Measurements from ENCODE around the gene ATRAID. TPM values are rescaled to one million over a fixed set of nuclear protein-coding genes. Genes with fewer than 3 reads are reported as not detected.
A peak's percentile ranks its signal among the peaks of the same experiment; 100 is the strongest.

ATRAID gene
- polyA plus RNA-seq, 6 donors from 2014 or later, result 296 to 424 (median 357) TPM

DNA sequence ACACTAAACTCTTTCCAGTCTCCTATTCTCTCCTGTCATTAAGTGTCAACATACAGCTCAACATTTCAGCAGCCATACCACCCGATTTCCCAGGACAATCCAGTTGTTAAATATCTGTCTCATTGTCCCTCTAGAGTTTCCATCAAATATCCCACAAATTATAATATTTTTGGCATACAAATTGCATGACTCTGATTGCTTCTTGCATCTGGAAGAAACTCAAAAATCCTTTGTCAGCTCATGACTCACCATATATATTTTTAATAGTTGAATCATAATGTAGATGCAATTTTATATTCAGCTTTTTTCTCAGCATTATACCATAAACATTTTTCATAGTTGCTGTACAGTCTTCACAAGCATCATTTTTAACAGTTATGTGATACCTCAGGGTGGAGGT lies 43.8 kb downstream of the ATRAID start:
- Mint-ChIP-seq H3K36me3 (peaks cover 0 to under 1% of the 10 kb centered on the region in 2 donors), H3K4me3 (no peak overlapping the region), H3K4me1 (peaks cover 0 to under 1% (median 0%) of the 10 kb centered on the region in 3 donors), H3K9me3 (no peaks in the 10 kb centered on the region), H3K27me3 (peaks cover 34 to 78% (median 75%) of the 10 kb centered on the region in 3 donors), H3K27ac (no peak overlapping the region)
- DNase-seq (no peak), ATAC-seq (ENCODE audit: low read depth in 2 of 2) (no peak)

DNA sequence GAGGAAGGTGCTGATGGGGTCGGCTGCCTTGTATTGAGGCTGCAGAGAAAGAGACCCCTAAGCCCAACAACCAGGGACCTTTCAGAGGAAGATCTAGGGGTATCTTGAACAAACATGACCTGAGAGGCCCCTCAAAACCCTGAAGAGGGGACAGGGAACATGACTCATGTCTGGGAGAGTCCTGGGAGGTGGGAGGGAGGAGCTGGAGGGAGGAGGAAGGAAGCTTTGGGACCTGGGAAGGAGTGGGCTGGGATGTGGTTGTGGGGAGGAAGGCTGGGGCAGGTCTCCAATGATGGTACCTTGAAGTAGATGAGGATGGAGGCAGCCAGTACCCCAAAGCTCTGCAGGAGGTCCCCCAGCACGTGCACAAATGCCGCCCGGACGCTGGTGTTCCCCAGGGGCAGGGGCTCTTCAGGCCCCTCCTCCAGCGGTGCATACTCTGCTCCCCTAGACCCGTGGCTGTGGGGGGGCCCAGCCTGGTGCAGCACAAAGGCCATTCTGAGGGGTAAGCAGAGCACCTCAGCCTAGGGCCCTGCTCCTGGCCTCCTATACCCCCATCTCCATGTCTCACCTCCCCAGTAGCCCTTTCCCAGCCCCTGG lies 45.1 kb downstream of the ATRAID start:
- H3K36me3 Mint-ChIP-seq, result peaks cover 0 to 14% of the 10 kb centered on the region in 2 donors
- peaks cover 40 to 78% (median 75%) of the 10 kb centered on the region in 3 donors for H3K27me3 Mint-ChIP-seq
- H3K27ac Mint-ChIP-seq, result peak overlapping the region in 1 of 6 donors; percentile 9
- H3K4me3 Mint-ChIP-seq, result no peak overlapping the region
- no peak for DNase-seq
- H3K9me3 Mint-ChIP-seq, result no peaks in the 10 kb centered on the region
- ATAC-seq (ENCODE audit: low read depth in 2 of 2), result no peak
- H3K4me1 Mint-ChIP-seq, result peaks cover 11% of the 10 kb centered on the region in 3 donors

DNA sequence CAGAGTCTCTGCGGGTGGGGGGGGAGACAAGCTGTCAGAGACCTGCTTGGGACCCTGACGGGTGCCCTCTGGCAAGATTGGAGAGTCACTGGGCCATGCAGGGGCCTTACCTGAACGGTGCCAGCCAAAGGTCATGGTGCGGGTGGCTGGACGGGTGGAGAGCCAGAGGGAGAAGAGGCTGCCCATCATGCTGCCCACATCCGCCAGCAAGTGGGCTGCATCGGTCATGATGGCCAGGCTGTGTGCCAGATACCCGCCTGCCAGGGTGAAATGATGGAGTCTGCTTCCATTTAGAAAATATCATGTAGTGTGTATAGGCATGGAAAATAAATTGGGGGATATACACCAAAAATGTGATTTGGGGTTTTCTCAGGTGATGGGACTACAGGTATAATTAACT lies 46.2 kb downstream of the ATRAID start:
- DNase-seq (no peak), ATAC-seq (ENCODE audit: low read depth in 2 of 2) (no peak)
- Mint-ChIP-seq H3K9me3 (no peaks in the 10 kb centered on the region), H3K27me3 (peaks cover 40 to 82% (median 75%) of the 10 kb centered on the region in 3 donors), H3K4me1 (peaks cover 11 to 13% (median 12%) of the 10 kb centered on the region in 3 donors), H3K36me3 (peaks cover 0 to 15% of the 10 kb centered on the region in 2 donors), H3K4me3 (no peak overlapping the region), H3K27ac (peak overlapping the region in 1 of 6 donors; percentile 73)

DNA sequence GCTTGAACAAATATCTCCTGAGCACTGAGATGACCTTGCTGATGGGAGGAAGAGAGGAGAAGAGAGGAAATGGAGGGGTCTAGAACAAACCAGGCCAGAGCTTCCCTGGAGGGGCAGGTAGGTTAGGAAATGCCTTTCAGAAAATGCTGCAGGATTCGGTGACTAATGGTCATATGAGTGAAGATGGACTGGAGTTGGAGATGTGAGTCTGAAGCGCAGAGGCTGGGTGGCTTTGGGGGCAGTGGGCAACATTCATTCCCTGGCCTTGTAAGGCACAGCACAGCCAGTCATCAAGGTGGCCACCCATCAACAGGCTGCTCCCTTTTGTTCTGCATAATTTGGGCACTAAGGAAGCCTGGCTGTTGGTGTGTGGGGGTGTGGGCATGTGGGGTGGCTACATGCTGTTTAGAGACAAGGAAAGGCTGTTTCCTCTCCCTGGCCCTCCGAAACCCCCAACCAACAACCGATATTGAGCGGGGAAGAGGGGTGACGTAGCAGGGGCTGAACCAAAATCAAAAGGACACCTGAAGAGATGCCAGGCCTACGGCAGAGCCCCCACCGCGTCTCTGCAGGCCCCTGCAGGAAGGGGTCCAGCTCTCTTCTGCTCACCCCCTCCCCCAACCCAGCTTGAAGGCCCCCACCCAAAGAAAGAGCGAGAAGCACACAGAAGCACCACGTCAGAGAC lies 49.5 kb downstream of the ATRAID start:
- no peaks in the 10 kb centered on the region for H3K9me3 Mint-ChIP-seq
- peaks cover 56 to 71% (median 68%) of the 10 kb centered on the region in 3 donors for H3K27me3 Mint-ChIP-seq
- peak overlapping the region; percentile 43 to 93 (median 80) for H3K4me3 Mint-ChIP-seq
- peak overlapping the region in 1 of 6 donors; percentile 51 for H3K27ac Mint-ChIP-seq
- DNase-seq (no peak), ATAC-seq (ENCODE audit: low read depth in 2 of 2) (no peak)
- H3K4me1 Mint-ChIP-seq, result peaks cover 26 to 32% (median 27%) of the 10 kb centered on the region in 3 donors
- peaks cover 0 to 15% of the 10 kb centered on the region in 2 donors for H3K36me3 Mint-ChIP-seq

DNA sequence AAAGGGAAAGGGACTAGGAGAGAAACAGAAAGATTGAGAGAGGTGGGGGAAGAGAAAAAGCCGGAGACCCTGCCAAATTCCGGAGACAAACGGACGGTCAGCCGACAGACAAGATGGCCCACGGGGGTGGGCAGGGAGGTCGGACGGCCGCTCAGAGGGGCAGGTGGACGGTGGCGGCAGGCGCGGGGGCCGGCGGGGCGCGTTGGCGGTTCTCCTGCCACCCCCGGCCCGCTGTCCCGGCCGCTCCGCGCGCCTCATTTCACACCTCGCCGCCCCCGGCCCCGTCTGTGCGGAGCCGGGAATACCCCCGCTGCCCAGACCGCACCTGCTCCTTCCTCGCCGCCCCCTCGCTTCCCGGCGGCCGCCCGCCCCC lies 50.1 kb downstream of the ATRAID start:
- H3K4me1 Mint-ChIP-seq, result peaks cover 26 to 32% (median 27%) of the 10 kb centered on the region in 3 donors
- peaks cover 56 to 65% (median 62%) of the 10 kb centered on the region in 3 donors for H3K27me3 Mint-ChIP-seq
- DNase-seq, result peak; percentile 11
- no peak overlapping the region for H3K27ac Mint-ChIP-seq
- no peak for ATAC-seq (ENCODE audit: low read depth in 2 of 2)
- peak overlapping the region; percentile 43 to 93 (median 80) for H3K4me3 Mint-ChIP-seq
- H3K9me3 Mint-ChIP-seq, result no peaks in the 10 kb centered on the region
- H3K36me3 Mint-ChIP-seq, result peaks cover 0 to 15% of the 10 kb centered on the region in 2 donors

DNA sequence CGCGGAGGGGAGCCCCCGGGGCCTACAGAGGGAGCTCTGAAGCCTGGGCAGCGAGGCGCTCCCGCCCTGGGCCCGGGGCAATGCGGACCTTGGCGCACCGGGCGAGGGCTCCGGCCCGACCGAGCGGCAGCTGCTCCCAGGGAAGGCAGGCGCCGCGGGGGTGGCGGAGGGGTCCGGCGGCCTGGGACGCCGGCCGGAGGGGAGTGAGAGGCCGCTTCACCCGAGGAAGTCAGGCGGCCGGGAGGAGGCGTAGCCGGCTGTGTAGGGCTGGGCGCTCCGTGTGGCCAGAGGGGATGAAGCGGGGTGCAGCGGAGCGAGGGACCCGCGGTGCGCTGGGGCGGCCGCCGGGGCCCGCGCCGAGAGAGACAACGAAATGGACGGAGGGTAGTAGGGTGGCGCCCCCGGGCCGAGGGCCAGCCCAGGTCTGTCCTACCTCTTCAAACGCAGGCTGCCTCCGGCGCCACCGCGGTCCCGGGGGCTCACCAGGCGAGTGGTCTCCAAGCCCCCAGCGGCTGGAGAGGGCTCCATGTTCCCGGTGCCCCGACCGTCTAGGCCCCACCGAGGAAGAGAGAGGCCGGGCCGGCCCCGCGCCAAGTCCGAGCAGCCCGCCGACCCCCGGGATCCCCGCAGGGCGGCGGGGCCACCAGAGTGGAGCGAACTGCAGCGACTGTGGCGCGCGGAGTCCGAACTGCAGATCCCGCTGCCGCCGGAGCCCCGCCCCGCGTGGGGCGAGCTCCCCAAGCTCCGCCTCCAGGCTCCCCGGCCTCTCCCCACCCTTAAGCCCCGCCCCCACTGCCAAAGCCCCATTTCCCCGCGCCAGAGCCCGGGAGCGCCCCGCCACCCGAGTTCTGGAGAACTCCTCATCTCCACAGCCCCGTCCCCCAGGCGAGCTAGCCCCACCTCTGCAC lies 50.8 kb downstream of the ATRAID start, which contains the start of gene SLC30A3:
Gene SLC30A3 (minus strand): TSS at position 669 of the 908 bp plus-strand sequence. CDS start 141 bp downstream, at position 528.
- H3K9me3 Mint-ChIP-seq, result no peaks in the 10 kb centered on the region
- peak; percentile 51 for DNase-seq
- peaks cover 52 to 58% (median 55%) of the 10 kb centered on the region in 3 donors for H3K27me3 Mint-ChIP-seq
- peak within 1 kb of the TSS in 3 of 6 donors; percentile 72 to 81 (median 74) for H3K27ac Mint-ChIP-seq
- H3K4me1 Mint-ChIP-seq, result peaks cover 26 to 32% (median 27%) of the 10 kb centered on the region in 3 donors
- H3K4me3 Mint-ChIP-seq, result peak within 1 kb of the TSS; percentile 72 to 96 (median 94)
- peaks cover 0 to 15% of the 10 kb centered on the region in 2 donors for H3K36me3 Mint-ChIP-seq
- ATAC-seq (ENCODE audit: low read depth in 2 of 2), result peak; percentile 37 to 43

DNA sequence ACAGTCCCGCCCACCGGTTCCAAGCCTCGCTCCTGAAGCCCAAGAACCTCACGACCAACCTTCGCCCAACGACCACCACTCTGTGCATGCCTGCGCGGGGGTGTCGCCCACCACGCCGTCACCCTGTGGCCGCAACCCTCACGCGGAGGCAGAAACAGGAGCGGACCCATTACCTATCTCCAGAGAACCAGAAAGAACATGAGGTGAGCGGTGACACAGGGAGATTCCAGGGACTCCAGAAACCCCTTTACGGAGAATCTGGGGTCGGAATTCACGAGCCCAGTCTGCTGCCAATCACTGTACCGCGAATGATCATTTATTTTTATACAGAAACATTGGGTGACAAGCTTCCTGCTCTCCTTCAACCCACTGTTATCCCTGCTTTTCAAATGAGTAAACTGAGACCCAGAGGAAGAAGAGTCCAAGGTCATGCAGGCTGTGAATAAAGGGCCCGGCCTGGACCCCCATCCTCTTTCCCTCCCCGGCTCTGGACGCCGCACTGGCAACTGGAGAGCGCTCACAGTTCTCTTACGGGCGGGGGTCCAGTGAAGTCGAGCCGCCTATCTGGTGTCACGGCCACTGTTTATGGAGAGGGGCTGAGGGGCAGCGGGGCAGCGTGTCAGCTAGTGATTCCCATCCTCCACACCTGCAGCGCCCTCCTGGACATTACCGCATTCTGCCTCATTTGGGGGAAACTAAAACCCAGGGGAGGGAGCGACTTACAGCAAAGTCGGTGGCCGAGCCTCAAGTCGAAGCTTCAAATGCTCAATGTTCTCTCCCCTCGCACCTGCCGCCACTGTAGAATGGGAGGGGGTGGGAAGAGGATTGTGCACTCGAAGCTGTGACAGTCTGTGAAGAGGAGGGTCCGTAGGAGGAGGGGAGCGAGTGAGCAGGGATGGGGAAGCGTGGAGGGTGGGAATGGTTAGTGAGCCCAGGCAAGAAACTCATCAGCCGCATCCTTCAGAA lies 51.7 kb downstream of the ATRAID start:
- peak overlapping the region in 4 of 6 donors; percentile 72 to 84 (median 78) for H3K27ac Mint-ChIP-seq
- no peaks in the 10 kb centered on the region for H3K9me3 Mint-ChIP-seq
- H3K4me3 Mint-ChIP-seq, result peak overlapping the region; percentile 72 to 96 (median 94)
- DNase-seq (peak; percentile 11), ATAC-seq (ENCODE audit: low read depth in 2 of 2) (no peak)
- H3K27me3 Mint-ChIP-seq, result peaks cover 46 to 50% (median 46%) of the 10 kb centered on the region in 3 donors
- H3K36me3 Mint-ChIP-seq, result peaks cover 0 to 15% of the 10 kb centered on the region in 2 donors
- peaks cover 26 to 32% (median 27%) of the 10 kb centered on the region in 3 donors for H3K4me1 Mint-ChIP-seq

DNA sequence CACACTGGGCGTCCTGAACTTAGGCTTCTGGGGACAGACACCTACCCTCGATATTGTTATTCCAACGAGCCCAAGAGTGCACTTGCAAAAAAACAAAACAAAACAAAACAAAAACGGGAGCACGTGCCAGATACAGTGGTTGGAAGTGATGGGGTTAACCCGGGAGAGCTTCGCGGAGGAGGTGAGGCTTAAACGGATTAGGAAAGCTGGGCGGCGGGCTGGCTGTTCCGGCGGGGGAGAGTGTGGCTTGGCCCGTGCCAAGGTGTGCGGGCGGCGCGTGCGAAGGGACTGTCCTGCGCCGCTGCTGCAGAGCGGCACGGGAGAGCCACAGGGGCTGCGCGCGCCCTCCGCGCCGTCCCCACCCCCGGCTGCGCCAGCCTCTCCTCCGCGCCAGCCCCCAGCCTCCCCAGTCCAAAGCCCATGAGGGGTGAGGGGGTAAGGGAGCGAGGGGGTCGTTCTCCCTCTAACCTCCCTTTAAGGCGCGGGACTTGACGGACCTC lies 52.5 kb downstream of the ATRAID start:
- peaks cover 26 to 32% (median 27%) of the 10 kb centered on the region in 3 donors for H3K4me1 Mint-ChIP-seq
- peaks cover 0 to 15% of the 10 kb centered on the region in 2 donors for H3K36me3 Mint-ChIP-seq
- H3K4me3 Mint-ChIP-seq, result peak overlapping the region; percentile 72 to 96 (median 94)
- ATAC-seq (ENCODE audit: low read depth in 2 of 2), result peak; percentile 49 to 55
- no peaks in the 10 kb centered on the region for H3K9me3 Mint-ChIP-seq
- peak overlapping the region in 4 of 6 donors; percentile 60 to 84 (median 73) for H3K27ac Mint-ChIP-seq
- DNase-seq, result peak; percentile 18
- H3K27me3 Mint-ChIP-seq, result peaks cover 40 to 46% (median 44%) of the 10 kb centered on the region in 3 donors

DNA sequence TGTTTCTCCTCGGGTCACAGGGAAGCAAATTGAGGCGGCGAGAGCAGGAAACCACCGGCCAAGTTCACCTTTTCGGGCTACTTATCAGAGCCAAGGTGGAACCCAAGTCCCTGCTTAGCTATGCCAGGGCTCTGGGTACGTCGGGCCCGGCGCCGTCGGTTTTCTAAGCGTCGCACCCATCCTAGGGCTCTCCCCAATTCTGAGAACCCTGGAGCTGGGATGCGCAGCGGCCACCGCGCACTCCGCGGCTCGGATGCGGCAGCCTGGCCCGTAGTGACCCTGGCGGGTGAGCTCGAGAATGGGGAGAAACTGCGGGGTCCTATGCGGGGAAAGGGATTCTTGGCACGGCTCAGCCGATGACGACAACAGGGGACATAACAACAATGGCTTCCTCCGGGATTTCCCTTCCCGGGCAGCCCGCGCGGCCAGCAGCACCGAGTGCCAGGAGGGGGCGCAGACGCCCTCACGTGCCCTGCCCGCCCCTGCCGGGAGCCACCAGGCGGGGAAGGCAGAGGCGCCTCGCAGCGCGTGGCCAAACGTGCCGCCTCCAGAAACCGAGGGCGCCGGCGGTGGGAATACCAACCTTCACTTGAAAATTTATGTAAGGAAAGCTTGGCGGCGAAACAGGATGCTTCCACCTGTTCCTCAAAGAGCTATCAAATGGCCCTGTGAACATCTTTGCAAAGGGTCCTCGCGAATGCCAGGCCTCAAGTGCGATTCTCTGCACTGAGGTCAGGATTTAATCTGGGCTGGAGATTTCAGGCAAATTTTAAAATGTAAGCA lies 53.1 kb downstream of the ATRAID start:
- Mint-ChIP-seq H3K36me3 (peaks cover 0 to 15% of the 10 kb centered on the region in 2 donors), H3K4me1 (peaks cover 26 to 32% (median 27%) of the 10 kb centered on the region in 3 donors), H3K27me3 (peaks cover 35 to 44% (median 41%) of the 10 kb centered on the region in 3 donors), H3K4me3 (peak overlapping the region; percentile 72 to 96 (median 94)), H3K27ac (peak overlapping the region in 5 of 6 donors; percentile 36 to 89 (median 78)), H3K9me3 (no peaks in the 10 kb centered on the region)
- DNase-seq, result peak; percentile 68
- ATAC-seq (ENCODE audit: low read depth in 2 of 2), result peak; percentile 78 to 82

DNA sequence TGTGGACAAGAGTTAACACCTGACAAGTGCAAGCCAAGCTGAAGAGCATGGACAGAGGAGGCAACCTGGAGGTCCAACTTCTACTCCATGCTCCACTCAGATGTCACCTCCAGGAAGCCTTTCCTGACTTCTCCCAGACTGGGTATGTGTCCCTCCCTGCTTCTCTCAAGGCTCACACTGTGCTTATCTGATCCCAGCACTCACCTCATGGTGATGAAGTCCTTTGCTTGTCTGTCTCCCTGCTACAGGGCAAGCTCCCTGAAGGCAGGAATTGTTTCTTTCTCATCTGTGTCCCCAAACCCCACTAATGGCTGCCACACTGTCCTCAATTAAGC lies 53.7 kb downstream of the ATRAID start:
- Mint-ChIP-seq H3K4me1 (peaks cover 26 to 32% (median 27%) of the 10 kb centered on the region in 3 donors), H3K4me3 (peak overlapping the region in 7 of 8 donors; percentile 20 to 96 (median 79)), H3K27me3 (peaks cover 34 to 41% (median 40%) of the 10 kb centered on the region in 3 donors), H3K27ac (peak overlapping the region in 3 of 6 donors; percentile 9 to 71 (median 71)), H3K36me3 (peaks cover 0 to 15% of the 10 kb centered on the region in 2 donors), H3K9me3 (no peaks in the 10 kb centered on the region)
- ATAC-seq (ENCODE audit: low read depth in 2 of 2) (no peak), DNase-seq (no peak)

Data from naive B cell (primary cell).